OCI-LY1 (cell line): ENCODE results near the gene PATE1.

Experiments used
- CTCF ChIP-seq: fragments of 200-600 bp; sonication (generic), shearing (Covaris generic); IDR thresholded peaks from 2 replicates; pipeline ENCODE4 v1.5.1; 2017; ENCODE audit warnings: mild to moderate bottlenecking, antibody characterized with exemption, low read length, moderate library complexity, mixed read lengths
- EZH2 ChIP-seq: fragments of 200-600 bp; sonication (generic), shearing (Covaris generic); IDR thresholded peaks from 2 replicates; pipeline ENCODE4 v1.8.0; 2017; ENCODE audit warnings: borderline replicate concordance, mixed run types, mild to moderate bottlenecking, antibody characterized with exemption, low read length, moderate library complexity, mixed read lengths

GRCh38 chr11:125766251-125766650 is 20.2 kb downstream of the PATE1 start:
- TF ChIP-seq EZH2 (no peak), CTCF (no peak)
